Fibroblast of lung (primary cell): Measurements from ENCODE around the gene CDK6.

Experiments
- CTCF ChIP-seq, 2 donors: IDR thresholded peaks in 1 of 2; conservative IDR thresholded peaks in 1 of 2; 1 replicate in 1 of 2; 2 replicates in 1 of 2; pipeline ENCODE4 v1.5.1; 2011 to 2012; ENCODE audit warnings: low read length in 2 of 2, control low read depth in 1 of 2, inconsistent platforms in 1 of 2, low read depth in 1 of 2, mild to moderate bottlenecking in 1 of 2
- EZH2 ChIP-seq: IDR thresholded peaks from 2 replicates; pipeline ENCODE4 v1.5.1; 2012; ENCODE audit warnings: low read length, control low read depth, mild to moderate bottlenecking; ENCODE audit errors: missing control alignments

DNA sequence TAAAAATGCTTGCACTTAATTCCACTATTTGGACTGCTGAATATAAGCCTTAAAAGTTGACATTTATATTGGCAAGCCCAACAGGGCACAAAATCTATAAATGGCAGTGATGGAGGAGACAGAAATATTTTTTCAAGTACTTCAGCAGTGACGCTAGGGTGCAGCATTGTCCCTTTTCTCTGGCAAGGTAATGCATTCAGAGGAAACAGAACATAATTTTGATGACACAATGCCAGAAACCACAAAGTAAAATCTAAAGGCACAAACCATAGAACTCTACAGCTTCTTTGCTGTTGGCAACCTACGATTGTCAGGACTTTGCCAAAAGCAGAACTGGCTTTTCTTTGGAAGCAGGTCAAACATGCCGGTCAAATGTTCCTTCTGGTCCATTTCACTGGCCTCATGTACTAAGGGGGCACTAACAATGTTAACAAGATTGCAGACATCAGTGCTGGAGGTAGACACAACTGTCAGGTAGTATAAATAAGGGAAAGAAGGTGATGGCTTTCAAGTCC is 215.3 kb downstream of the CDK6 start:
- TF ChIP-seq CTCF (conservative IDR thresholded peaks at IDR 0.05 in 1 of 2, IDR thresholded peaks at IDR 0.05 in 1 of 2; ENCODE audit: low read depth in 1 of 2, low read length in 2 of 2) (peak; percentile 70 to 76), EZH2 (no peak)
